Thoracic aorta (tissue), 2 donors: Measurements from ENCODE around the gene EEA1. TPM values are rescaled to one million over a fixed set of nuclear protein-coding genes. Genes with fewer than 3 reads are reported as not detected.

Experiments
- ATAC-seq: fragments of 150-250 bp; one replicate; pipeline ENCODE4 v1.8.0; 2017; ENCODE audit warnings: low read depth; ENCODE audit not compliant: insufficient number of reproducible peaks, low FRiP score
- DNase-seq: peaks from one replicate; pipeline ENCODE4 v3.0.0-alpha.2; 2020; ENCODE audit warnings: low spot score
- H3K27ac ChIP-seq, 2 donors: fragments of 200-600 bp; sonication (generic); 1 replicate in 1 of 2; 2 replicates in 1 of 2; pipeline ENCODE4 v1.5.1; 2016; ENCODE audit warnings: mild to moderate bottlenecking in 2 of 2, moderate library complexity in 2 of 2
- H3K27me3 ChIP-seq: fragments of 200-600 bp; sonication (generic); replicated peaks from 2 replicates; pipeline ENCODE4 v1.6.0; 2016; ENCODE audit warnings: mild to moderate bottlenecking; ENCODE audit not compliant: insufficient read depth
- H3K36me3 ChIP-seq: fragments of 200-600 bp; sonication (generic); one replicate; pipeline ENCODE4 v1.5.1; 2016
- H3K4me1 ChIP-seq, 2 donors: fragments of 200-600 bp; sonication (generic); 1 replicate in 1 of 2; 2 replicates in 1 of 2; pipeline versions ENCODE4 v1.5.1 to v1.6.0; 2016; ENCODE audit warnings: low read depth in 2 of 2, mild to moderate bottlenecking in 1 of 2; ENCODE audit not compliant: control insufficient read depth in 1 of 2
- H3K4me3 ChIP-seq: fragments of 200-600 bp; sonication (generic); 2 replicates; pipeline ENCODE4 v1.5.1; 2016; ENCODE audit warnings: mild to moderate bottlenecking
- H3K9me3 ChIP-seq: fragments of 200-600 bp; sonication (generic); 2 replicates; pipeline ENCODE4 v1.5.1; 2016
- CTCF ChIP-seq: fragments of 200-600 bp; sonication (generic); IDR thresholded peaks from one replicate; pipeline ENCODE4 v1.5.1; 2019; ENCODE audit warnings: antibody characterized with exemption
- total RNA-seq, 2 donors: library from RNA; depleted of rRNA; stranded (reverse); fragments of >200 nt; gene quantifications; one replicate each; pipeline versions ENCODE4 v1.1.0 to v1.2.3, GENCODE V29; 2016

The EEA1 gene
- total RNA-seq, 2 donors from 2014 or later: 19.1 to 40.1 TPM

DNA sequence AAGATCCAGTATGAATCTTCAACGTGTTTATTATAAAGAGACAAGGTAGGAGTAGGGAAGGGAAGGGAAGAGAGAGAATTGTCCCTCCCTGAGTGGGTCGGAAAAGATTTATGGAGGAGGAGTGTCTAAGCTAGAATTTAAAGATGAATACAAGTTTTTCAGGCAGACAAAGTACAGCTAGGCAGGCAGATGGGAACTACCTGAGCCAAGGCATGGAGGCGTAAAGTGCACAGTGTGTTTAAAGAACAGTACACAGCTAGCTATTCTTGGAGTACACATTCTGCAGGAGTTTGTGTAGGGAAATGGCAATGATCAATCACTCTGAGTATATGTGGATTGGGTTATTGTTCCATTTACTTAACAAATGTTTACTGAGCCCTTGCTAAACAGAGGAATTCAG is 206.2 kb downstream of the EEA1 start:
- no peak for TF ChIP-seq CTCF
- Histone ChIP-seq H3K27ac (no peak overlapping the region), H3K27me3 (no peaks in the 10 kb centered on the region), H3K4me1 (no peaks in the 10 kb centered on the region), H3K9me3 (peaks cover 3% of the 10 kb centered on the region), H3K4me3 (no peak overlapping the region), H3K36me3 (no peaks in the 10 kb centered on the region)
- DNase-seq (no peak), ATAC-seq (no peak)

GRCh38 chr12:92721656-92722055 is 207.4 kb downstream of the EEA1 start:
- DNase-seq: no peak
- ATAC-seq: no peak
- no peaks in the 10 kb centered on the region for H3K36me3 ChIP-seq
- H3K27me3 ChIP-seq: no peaks in the 10 kb centered on the region
- H3K9me3 ChIP-seq: peaks cover 3% of the 10 kb centered on the region
- no peak for TF ChIP-seq CTCF
- no peak overlapping the region for H3K27ac ChIP-seq
- no peak overlapping the region for H3K4me3 ChIP-seq
- H3K4me1 ChIP-seq: no peaks in the 10 kb centered on the region

GRCh38 chr12:92721130-92721529 is 208.0 kb downstream of the EEA1 start:
- no peak overlapping the region for H3K27ac ChIP-seq
- no peaks in the 10 kb centered on the region for H3K27me3 ChIP-seq
- H3K4me3 ChIP-seq: no peak overlapping the region
- TF ChIP-seq CTCF: no peak
- DNase-seq (no peak), ATAC-seq (no peak)
- no peaks in the 10 kb centered on the region for H3K4me1 ChIP-seq
- no peaks in the 10 kb centered on the region for H3K36me3 ChIP-seq
- peaks cover 3% of the 10 kb centered on the region for H3K9me3 ChIP-seq

Other genes starting within 250 kb of the EEA1 start
- not detected for gene PLEKHG7, start 226.3 kb downstream of the EEA1 start, total RNA-seq